ENCODE data around the gene TTC39A.
"Not testable (repeated sequence)": the region's sequence is repeated elsewhere in the genome, so short reads cannot be mapped to it uniquely, and the experiment has no call there.

TTC39A gene

GRCh38 chr1:51264451-51264850 lies 65.9 kb downstream of the TTC39A start:
- DNase-seq: no peak

DNA sequence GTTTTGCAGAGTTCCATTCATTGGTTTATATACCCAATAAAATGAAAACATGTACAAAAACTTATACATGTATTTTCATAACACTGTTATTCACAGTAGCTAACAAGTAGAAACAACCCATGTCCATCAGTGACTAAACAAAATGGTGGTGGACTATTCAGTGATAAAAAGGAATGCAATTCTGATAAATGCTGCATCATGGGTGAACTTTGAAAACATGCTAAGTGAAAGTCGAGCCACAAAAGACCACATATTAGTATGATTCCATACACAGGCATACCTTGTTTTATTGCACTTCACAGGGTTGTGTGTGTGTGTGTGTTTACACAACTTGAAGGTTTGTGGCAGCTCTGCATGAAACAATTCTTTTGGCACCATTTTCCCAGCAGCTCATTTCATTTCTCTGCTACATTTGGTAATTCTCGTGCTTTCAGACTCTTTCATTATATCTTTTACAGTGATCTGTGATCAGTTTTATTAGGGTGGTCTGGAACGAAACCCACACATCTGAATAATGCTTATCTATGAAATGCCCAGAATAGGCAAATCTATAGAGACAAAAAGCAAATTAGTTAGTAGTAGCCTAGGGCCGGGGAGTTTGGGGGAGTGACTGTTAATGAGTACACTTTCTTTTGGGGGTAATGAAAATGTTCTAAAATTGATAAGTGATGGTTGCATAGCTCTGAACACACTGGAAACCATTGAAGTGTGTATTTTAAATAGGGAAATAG lies 67.0 kb downstream of the TTC39A start:
- no peak for DNase-seq

GRCh38 chr1:51255331-51255730 lies 75.0 kb downstream of the TTC39A start:
- DNase-seq: no peak

GRCh38 chr1:51253691-51254090 lies 76.7 kb downstream of the TTC39A start:
- no peak for DNase-seq

DNA sequence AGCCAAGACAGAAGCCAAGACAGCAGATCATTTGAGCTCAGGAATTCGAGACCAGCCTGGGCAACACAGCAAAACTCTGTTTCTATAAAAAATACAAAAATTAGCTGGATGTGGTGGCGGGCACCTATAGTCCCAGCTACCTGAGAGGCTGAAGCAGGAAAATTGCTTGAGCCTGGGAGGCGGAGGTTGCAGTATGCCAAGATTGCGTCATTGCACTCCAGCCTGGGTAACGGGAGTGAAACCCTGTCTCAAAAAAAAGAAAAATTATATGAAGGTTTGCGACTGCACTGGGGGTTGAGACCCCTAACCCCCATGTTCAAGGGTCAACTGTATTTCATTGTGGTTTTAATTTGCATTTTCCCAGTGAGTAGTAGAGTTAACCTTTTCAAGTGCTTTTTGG lies 78.0 kb downstream of the TTC39A start:
- no peak for DNase-seq

GRCh38 chr1:51251165-51251564 lies 79.2 kb downstream of the TTC39A start:
- not testable (repeated sequence) for DNase-seq

GRCh38 chr1:51250729-51251128 lies 79.6 kb downstream of the TTC39A start:
- not testable (repeated sequence) for DNase-seq

DNA sequence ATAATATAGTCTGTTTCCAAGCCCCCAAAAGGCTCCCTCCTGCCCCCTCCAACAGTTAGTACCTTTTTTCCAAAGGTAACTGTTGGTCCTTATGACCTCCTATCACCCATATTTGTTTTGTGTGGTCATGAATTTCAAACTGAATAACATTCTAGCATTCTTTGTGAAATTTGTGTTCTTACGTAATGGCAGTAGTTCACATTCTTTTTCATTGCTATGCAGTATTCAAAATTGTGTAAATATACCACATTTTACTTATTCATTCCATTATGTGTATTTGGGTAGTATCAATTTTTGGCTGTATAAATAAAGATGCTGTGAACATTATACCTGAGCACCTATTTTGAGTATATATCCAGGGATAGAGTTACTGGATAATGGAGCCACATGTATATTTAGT lies 80.9 kb downstream of the TTC39A start:
- no peak for DNase-seq

- DNase-seq: no peak
These were observed 82.9 kb downstream of the TTC39A start for GRCh38 chr1:51247499-51247898.

DNA sequence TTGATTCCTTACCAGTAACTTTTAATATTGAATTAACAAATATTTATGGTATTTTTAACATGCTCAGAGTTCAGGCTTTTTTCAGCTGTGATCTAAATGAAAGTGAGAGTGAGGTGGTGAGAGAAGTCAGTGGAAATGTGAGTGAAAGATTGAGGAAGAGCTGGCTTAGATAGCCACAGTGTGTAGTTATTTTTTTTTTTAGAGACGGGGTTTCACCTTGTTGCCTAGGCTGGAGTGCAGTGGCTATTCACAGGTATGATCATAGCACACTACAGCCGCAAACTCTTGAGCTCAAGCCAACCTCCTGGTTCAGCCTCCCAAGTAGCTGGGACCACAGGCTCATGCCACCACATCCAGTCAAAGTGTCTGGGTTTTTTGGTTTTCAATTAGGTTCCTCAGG lies 83.3 kb downstream of the TTC39A start:
- no peak for DNase-seq

DNA sequence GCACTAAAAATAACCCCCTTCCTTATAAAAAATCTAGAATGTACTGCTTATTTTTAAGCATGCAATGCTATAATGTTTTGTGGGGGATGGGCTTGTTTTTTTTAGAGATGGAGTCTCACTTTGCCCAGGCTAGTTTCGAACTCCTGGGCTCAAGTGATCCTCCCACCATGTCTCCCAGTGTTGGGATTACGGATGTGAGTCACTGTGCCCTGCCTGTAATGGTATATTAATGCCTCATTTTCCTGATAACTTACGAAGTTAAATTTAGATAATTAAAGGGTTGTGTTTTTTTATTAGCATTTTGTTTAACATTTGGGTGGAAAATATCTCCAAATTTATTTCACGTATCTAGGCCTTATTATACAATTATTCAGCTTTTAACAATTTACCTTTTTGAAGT lies 87.8 kb downstream of the TTC39A start:
- no peak for DNase-seq

DNA sequence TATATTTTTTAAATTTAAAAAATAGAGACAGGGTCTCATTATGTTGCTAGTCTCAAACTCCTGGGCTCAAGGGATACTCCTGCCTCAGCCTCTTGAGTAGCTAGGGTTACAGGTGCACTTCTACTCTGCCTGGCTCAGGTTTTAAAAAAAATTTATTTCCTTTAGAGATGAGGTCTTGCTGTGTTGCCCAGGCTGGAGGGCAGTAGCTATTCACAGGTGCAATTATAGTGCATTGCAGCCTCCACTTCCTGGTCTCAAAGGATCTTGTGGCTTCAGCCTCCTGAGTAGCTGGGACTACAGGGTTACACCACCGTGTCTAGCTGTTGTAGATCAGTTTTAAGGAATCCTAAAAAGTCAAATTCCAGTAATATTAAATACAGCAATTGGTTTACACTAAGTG lies 89.2 kb downstream of the TTC39A start:
- no peak for DNase-seq

GRCh38 chr1:51240084-51240483 lies 90.3 kb downstream of the TTC39A start:
- DNase-seq: no peak

GRCh38 chr1:51238034-51238403 lies 92.3 kb downstream of the TTC39A start:
- DNase-seq: no peak

DNA sequence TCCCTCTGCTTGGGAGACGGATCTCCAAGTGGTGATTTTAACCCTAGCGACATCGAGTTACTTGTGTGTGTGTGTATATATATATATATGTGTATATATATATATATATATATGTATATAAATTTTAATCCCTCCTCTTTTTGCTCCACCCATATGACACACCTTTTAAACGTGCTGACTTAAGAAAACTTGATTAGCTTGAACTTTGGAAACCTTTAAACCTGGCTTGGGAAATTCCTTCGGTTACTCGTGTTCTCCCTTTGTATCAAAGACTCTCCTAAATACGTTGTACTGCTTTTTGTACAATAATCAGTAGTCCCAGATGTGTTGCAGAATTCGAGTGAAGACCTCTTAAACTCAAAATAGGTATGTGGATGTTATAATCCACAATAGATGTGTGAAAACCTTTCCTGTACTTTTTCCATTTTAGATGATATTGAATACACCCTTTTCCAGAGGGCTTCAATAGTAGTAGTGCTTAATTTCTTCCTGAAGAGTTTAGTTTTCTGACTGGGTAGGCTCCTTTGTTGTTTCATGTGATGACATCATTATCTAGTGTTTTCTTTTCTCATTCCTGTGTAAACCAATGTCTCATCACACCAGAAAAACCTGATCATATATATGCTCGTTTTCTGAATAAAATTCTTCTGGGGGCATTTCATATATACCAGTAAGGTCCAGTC lies 92.9 kb downstream of the TTC39A start:
- DNase-seq: no peak
